Suprapubic skin (tissue), 4 donors: ENCODE data around the gene FEM1B.

Source experiments
- EP300 ChIP-seq: sonication (generic); formaldehyde crosslinking; IDR thresholded peaks from one replicate; pipeline ENCODE4 v1.6.1; 2017; ENCODE audit warnings: antibody characterized with exemption
- POLR2A ChIP-seq, 2 donors: fragments of 450-650 bp; IDR thresholded peaks; one replicate each; pipeline ENCODE4 v1.6.1; 2017; ENCODE audit warnings: antibody characterized with exemption in 2 of 2, mild to moderate bottlenecking in 2 of 2, moderate library complexity in 2 of 2
- POLR2AphosphoS5 ChIP-seq, 3 donors: sonication (generic); formaldehyde crosslinking; IDR thresholded peaks; one replicate each; pipeline ENCODE4 v1.6.1; 2017; ENCODE audit warnings: antibody characterized with exemption in 3 of 3
- TF ChIP-seq, protein P1 (sequence below), 2 donors: fragments of 200-600 bp in 1 of 2; fragments of 450-650 bp in 1 of 2; sonication (generic) in 1 of 2; IDR thresholded peaks; one replicate each; pipeline ENCODE4 v1.5.1; 2016 to 2019; ENCODE audit warnings: antibody characterized with exemption in 2 of 2, mild to moderate bottlenecking in 1 of 2, moderate library complexity in 1 of 2

DNA sequence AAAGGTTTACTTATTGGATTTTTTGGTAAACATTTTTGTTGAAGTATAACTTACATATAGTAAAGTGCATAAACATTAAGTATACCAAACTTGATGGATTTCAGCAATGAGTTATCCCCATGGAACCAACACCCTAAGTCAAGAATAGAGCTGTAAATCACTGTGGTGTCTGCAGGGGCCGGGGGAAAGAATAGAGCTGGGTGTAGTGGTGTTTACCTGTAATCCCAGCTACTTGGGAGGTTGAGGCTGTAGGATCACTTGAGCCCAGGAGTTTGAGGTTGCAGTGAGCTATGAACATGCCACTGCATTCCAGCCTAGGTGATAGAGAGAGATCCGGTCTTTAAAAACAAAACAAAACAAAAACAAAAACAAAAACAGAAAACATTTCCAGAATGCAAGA lies 13.3 kb upstream of the FEM1B start:
- TF ChIP-seq POLR2A (IDR thresholded peaks at IDR 0.05): no peak
- TF ChIP-seq, protein P1, sequence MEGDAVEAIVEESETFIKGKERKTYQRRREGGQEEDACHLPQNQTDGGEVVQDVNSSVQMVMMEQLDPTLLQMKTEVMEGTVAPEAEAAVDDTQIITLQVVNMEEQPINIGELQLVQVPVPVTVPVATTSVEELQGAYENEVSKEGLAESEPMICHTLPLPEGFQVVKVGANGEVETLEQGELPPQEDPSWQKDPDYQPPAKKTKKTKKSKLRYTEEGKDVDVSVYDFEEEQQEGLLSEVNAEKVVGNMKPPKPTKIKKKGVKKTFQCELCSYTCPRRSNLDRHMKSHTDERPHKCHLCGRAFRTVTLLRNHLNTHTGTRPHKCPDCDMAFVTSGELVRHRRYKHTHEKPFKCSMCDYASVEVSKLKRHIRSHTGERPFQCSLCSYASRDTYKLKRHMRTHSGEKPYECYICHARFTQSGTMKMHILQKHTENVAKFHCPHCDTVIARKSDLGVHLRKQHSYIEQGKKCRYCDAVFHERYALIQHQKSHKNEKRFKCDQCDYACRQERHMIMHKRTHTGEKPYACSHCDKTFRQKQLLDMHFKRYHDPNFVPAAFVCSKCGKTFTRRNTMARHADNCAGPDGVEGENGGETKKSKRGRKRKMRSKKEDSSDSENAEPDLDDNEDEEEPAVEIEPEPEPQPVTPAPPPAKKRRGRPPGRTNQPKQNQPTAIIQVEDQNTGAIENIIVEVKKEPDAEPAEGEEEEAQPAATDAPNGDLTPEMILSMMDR (IDR thresholded peaks at IDR 0.05): no peak
- no peak for TF ChIP-seq POLR2AphosphoS5 (IDR thresholded peaks at IDR 0.05)
- no peak for TF ChIP-seq EP300
